ENCODE measurements around the gene SPACA7.

SPACA7 gene

DNA sequence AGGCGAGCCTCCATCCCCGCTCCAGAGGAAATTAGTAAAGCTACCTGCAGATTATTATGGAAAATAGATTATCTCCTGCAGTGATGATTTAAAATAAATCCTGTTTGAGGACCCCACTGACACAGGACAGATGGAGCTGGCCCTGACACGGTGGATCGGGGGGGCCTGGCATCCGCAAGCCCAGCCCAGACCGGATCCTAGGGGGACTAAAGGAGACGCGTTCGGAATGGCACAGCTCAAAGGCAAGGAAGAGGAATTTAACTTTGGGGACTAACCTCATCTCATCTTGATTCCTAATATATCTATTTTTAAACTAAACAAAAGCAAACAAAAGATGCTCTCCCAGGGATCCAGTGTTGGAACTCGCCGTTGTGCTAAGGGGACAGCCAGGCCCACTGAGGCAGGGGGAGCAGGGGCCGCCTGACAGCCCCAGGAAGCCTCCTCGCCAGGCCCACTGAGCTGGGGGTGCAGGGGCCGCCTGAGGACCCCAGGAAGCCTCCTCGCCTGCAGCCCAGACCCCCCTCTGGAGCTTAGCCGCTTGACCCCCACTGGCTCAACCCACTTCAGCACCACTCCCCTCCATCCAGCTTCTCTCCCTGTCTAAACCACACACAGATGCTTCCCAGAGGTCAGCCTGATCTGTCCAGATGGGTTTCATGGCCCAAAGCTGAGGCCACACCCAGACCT, 78.6 kb downstream of the SPACA7 start:
- no peak for DNase-seq (ENCODE audit: low read depth, low spot score)
- H3K4me3 ChIP-seq (ENCODE audit: low read length): no peak overlapping the region

DNA sequence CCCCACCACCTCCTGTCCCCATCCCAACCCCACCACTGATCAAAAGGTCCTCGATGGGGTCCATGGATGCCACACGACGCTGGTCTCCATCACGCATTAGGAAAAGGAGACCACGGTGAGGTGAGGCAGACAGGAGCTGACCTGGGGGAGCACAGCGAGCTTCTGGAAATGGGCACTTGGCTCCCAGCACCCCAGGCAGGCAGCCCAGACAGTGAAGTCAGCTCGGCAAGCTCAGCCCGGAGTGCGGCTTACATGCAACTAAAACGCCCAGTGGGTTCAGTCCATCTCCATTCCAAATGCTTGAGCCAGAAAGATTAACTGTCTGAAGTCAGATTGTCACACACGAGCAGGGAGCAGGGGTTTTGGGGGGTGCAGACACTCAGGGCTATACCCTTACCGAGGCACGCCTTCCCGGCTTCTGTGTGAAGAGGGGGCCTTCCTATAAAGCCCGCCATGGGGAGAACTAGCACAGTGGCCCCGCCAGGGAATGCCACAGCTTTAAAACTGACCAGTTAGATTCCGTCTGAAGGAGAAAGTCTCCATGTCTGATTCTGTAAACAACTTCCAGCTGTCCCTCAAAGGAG, 79.4 kb downstream of the SPACA7 start:
- H3K4me3 ChIP-seq (ENCODE audit: low read length): no peak overlapping the region
- DNase-seq (ENCODE audit: low read depth, low spot score): no peak

DNA sequence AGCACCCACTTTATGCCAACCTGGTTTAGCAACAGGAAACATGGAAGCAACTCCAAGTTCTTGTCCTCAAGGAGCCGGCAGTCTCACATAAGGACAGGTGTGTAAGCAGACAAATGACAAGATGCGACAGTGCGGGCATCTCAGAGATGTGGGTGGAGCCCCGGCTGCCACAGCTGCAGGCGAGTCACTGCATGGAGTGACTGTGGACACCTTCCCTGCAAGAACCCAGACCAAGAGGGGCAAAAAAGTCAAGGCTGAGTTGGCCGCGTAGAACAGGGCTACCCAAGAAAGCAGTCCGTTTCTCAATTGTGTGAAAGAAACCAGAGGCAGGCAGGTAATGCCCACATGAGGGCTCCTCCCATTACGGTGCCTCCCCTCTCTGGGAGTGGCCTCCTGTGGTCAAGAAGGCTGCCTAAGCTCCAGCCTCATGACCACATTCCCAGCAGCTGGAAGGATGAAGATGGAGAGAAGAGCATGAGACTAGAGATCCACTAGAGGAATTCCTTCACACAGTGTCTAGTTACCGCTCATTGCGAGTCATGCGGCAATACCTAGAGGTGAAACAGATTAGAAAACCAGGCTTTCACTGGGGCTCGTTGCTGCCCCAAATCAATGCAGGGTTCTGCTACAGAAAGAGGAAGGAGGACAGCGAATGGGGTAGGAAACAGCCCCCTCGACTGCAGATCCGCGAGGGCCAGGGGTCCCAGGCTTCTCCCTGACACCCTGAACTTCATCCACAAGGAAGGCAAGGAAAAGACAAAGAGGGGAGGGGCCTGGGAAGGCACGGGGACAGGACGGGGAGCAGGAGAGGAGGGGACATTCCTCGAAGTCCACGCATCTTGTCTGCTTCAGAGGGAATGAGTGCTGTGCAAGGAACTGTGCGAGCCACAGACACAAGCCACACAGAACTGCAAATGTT, 80.2 kb downstream of the SPACA7 start:
- no peak overlapping the region for H3K4me3 ChIP-seq (ENCODE audit: low read length)
- DNase-seq (ENCODE audit: low read depth, low spot score): no peak

DNA sequence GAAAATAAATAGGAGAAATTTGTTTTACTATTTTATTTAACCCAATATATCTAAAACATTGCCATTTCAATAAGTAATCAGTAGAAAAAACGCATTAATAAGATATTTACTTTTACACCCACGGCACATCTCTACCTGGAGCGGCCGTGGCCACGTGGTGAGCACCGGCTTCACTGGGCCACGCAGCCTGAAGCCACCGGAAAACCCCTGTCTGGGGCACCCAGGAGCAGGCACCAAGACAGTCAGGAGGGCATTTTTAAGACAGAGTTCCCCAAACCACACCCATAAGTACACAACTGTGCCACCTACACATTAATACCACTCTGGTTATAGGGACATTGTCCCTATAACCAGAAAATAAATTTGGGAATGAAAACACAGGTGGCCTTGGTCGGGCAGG, 80.9 kb downstream of the SPACA7 start:
- H3K4me3 ChIP-seq (ENCODE audit: low read length): no peak overlapping the region
- no peak for DNase-seq (ENCODE audit: low read depth, low spot score)

DNA sequence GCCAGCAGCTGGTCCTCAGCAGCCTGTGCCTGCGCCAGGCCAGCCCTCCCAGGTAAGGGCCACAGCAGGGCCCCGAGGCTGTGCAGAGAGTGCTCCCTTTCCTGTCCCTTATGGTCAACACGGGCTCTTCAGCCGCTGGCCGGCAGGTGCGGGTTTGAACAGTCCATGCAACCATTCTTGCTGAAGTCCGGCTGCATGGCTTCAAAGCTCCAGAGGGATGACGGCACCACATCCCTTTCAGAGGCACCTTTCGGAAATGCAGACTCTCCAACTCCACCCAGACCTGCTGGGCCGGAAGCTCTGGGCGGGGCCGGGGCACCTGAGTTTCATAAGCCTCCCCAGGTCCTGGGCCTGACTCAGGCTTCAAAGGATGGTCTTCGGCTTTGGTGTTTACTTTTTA, 81.3 kb downstream of the SPACA7 start:
- H3K4me3 ChIP-seq (ENCODE audit: low read length): no peak overlapping the region
- no peak for DNase-seq (ENCODE audit: low read depth, low spot score)

DNA sequence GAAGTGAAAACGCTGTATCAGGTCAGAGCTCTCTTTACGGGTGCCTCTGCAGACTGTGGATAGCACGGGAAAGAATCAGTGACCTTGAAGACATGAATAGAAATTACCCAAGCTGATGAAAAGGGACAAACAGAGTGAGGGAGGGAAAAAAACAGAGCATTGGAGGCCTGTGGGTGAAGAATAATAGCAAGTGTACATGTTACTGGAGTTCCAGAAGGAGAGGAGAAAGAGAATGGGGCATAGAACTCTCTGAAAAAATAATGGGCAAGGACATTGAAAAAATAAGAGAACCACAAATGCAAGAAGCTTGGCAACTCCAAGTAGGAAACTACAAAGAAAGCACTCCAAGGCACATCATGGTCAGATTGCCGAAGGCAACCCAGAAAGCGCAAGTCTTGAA, 86.3 kb downstream of the SPACA7 start:
- no peak for DNase-seq (ENCODE audit: low read depth, low spot score)
- H3K4me3 ChIP-seq (ENCODE audit: low read length): no peak overlapping the region

DNA sequence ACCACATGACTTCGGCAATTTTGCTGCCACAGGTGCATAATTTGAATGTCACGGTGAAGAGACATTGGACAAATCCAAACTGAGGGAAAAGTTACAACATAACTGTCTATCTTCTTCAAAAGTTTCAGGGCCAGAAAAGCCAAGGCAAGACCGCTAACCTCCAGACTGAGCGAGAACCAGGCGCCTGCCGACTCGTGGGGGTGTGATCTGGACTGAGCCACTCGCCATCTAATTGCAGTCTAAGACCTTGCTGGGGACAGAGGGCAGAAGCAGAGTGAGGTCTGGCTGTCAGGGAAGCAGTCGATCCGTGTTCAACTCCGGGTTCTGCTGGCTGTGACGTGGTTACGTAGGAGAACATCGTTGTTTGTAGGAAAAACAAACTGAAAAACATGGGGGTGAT, 88.6 kb downstream of the SPACA7 start:
- DNase-seq (ENCODE audit: low read depth, low spot score): no peak
- H3K4me3 ChIP-seq (ENCODE audit: low read length): no peak overlapping the region

DNA sequence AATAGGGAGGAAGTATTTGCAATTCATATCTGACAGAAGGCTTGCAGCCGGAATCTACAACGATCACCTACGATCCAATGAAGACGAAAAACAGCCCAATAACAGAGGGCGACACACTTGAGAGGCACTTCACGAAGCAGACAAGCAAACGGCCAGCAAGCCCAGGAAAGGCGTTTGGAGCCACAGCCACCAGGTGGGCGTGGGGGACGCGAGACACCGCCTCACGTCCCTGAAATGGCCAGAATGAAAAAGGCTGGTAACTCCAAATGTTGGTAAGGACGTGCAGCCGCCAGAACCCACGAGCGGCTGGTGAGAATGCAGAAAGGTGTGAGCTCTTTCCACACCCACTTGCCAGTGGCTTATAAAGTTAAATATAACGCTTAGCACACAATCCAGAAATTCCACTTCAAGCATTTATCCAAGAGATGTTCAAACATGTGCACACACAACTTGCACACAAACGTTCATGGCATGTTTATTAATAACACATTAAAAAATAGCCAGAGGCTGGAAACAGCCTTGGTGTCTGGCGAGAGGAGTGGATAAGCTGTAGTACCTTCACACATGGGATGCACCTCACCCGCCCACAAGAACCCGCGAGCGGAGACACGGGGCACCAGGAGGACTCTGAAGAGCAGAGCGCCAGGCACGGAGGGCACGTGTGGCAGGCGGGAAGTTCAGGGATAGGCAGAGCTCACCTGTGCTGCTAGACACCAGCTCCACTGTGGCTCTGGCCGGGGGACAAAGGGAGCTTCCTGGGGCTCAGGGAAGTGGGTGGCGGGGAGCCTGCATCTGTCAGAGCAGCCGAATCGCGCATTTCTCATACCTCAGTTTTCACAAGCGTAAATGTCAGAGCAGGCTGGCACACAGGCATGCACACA, 89.3 kb downstream of the SPACA7 start:
- no peak for DNase-seq (ENCODE audit: low read depth, low spot score)
- no peak overlapping the region for H3K4me3 ChIP-seq (ENCODE audit: low read length)

DNA sequence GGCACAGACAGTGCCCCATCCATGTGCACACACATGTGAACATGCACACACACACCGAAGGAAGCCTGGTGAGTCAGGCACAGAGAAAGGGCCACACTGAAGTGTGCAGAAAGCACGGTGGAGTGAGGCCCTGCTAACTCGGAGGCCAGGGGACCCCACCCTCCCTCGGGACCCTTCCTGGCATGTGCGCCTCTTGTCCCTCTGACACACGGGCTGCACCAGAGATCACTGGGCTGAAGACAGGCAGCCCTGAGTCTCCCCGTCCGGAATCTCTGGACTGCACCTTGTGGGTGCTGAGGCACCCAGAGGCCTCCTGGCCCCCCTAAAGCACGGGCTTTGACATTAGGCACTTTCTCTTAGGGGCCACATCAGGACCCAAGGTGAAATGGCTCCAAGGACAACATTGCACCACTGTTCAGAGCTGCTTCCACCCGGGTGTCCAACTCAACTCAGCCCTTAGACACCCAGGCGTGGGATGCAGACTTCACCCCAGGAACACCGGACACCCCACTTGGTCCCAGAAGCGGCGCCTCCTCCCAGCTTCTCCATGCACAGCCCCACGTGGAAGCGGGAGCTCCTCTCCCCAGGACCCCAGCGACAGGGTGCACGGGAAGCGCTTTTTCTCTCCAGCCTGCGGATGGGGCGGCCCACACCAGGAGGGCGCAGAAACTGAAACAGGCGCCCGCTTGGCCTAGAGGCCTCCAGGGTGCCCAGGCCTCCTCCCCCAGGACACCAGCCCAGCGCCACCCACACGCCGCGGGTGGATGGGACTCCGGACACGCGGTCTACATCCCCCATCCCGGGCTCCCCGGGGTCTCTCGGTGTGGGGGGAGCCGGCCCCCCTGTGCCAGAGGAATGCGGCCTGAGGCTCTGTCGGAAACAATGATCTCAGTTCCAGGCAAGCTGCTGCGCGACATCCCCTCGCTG, 90.2 kb downstream of the SPACA7 start:
- H3K4me3 ChIP-seq (ENCODE audit: low read length): no peak overlapping the region
- no peak for DNase-seq (ENCODE audit: low read depth, low spot score)

DNA sequence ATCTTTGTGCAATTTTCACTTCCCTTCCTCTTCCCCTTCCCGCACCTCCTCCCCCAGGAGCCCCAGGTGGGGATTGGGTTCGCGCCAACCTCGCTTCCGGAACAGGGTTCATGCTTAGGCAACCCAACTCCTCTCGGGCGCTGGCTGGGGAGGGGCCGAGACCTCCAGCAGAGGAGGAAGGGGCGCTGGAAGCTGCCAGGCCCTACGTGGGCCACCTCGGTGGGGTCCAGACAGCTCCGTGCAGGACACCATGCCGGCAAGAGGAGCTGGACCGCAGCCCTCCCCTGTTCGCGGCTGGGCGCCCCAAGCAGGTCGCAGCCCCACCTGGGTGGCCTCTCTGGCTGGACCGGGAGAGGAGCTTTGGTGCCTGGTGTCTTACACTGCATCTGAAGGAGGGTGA, 91.1 kb downstream of the SPACA7 start:
- no peak for DNase-seq (ENCODE audit: low read depth, low spot score)
- H3K4me3 ChIP-seq (ENCODE audit: low read length): no peak overlapping the region

DNA sequence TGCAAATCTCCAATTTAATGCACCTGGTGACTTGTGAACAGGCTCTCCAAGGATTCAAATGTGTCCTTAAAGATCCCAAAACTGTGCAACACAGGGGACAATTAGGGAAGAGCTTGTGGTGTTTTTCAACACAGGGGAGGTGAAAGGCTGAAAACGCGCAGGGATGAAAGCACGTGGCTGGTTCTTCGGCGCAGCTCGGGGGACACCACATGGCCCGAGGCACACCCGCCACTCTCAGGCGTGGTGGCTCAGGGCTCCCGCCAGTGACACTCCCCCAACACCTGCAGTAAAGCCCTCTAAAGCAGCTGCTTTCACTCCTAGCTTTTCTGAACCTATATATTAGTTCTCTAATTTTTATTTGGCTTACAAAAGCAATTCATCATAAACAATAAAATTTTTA, 91.9 kb downstream of the SPACA7 start:
- H3K4me3 ChIP-seq (ENCODE audit: low read length): no peak overlapping the region
- DNase-seq (ENCODE audit: low read depth, low spot score): no peak

DNA sequence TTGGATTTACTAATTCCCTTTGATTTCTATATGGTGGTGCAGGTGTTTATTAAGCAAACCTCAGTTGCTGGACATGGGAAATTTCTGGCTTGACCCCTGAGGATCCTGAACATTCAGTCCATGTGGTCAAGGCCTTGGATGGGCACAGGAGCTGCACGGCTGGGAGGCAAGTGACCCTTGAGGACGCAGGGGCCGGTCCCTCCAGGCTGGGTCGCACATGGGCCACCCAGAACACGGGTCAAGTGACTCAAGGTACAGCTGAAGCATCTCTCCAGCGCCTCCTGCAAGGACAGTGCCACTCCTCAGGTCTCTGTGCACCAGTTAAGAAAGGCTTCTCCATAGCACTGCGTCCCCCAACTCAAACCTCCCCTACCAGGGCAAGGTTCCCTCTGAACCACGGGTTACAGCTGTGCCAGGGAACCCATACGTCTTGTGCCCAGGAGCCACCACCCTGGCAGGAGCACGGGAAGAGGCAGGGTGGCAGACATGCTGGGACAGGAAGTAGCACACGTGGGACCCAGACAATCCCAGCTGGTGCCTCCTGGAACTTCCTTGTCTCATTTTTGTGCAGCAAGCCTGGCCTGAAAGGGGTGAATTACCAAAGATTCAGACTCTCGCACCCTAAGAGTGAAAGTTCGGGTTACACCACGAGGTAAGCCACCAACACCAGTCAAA, 93.1 kb downstream of the SPACA7 start:
- no peak for DNase-seq (ENCODE audit: low read depth, low spot score)
- no peak overlapping the region for H3K4me3 ChIP-seq (ENCODE audit: low read length)

DNA sequence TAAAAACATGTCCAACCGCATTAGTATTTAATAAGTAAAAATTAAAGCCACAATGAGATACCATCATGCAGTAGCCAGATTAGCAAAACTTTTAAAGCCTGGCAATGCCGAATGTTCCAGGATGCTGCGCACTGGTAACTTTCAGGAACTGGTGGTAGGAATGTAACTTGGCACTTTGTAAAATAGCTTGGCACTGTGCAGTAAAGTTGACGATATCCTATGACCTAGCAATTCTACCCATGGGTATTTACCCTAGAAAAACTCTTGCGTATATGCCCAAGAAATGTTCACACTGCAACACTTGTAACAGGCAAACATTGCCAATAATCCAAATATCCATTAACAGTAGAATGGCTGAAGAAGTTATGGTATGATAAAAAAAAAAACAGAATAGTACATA, 97.7 kb downstream of the SPACA7 start:
- no peak overlapping the region for H3K4me3 ChIP-seq (ENCODE audit: low read length)
- DNase-seq (ENCODE audit: low read depth, low spot score): no peak

DNA sequence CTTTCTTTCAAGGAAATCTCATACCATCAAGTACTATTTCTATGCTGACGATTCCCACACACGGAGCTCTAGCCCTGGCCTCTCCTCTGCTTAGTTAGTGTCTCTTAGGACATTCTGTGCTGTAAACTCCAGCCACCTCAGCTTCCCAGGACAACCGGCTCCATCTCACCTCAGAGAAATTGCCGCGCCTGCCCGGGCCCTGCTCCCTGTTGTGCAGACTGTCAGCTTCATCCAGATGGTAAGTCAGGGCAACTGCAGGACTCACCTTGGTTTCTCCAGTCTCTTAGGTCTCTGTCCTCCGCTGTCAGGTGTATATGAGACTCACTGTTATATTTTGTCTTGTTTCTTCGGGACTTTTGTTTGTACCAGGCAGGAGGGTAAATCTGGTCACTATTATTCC, 98.7 kb downstream of the SPACA7 start:
- no peak overlapping the region for H3K4me3 ChIP-seq (ENCODE audit: low read length)
- DNase-seq (ENCODE audit: low read depth, low spot score): no peak

DNA sequence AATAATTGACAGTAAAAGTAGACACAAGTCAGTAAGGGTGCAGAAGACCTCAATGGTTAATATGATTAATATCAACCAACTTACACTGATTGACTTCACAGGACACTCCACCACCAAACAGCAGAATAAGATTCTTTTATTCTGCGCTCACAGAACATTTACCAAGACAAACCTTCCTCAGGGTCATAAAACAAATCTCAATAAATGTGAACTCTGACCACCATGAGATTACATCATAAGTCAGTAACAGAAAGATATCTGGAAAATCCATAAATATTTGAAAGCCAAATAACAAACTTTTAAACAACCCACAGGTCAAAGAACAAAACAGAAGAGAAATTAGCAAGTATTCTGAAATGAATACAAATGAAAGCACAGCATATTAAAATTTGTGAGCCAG, 99.7 kb downstream of the SPACA7 start:
- no peak for DNase-seq (ENCODE audit: low read depth, low spot score)
- no peak overlapping the region for H3K4me3 ChIP-seq (ENCODE audit: low read length)

DNA sequence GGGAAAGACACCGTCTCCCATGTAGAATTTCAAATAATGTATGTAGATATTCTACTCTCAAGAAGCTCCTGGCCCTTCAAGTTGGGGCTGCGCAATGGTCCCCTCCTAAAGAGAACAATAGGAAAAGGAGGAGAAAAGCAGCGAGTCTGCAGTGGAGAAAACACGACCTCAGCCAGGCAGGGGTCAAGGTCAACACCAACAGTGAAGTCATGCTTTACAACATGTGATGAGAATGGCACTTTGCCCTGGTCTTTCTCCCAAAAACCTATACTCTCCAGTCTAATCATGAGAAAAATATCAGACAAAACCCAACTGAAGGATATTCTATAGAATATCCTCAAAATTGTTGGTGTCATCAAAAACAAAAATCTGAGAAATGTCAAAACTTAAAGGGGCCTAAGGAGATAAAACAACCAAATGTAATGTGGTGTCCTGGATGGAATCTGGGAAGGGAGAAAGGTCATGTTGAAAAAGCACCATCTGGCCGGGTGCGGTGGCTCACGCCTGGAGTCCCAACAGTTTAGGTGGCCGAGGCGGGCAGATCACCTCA, 101.0 kb downstream of the SPACA7 start:
- DNase-seq (ENCODE audit: low read depth, low spot score): no peak
- H3K4me3 ChIP-seq (ENCODE audit: low read length): no peak overlapping the region

DNA sequence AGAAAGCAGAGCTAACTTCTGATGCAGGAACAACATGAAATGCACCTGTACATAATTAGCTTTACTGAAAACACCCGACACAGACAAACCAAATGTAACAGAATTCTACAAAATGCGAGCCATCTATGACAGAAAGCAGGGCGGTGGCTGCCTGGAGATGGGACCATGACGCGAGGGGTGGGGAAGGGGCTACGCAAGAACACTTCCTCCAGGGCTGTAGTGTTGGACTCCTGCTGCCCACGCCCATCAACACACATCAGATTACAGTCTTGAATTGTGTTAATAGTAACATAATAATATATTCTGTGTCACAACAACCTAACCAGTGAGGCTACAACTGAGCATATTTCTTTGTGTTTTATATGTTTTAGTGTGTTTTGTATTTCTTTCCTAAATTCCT, 103.2 kb downstream of the SPACA7 start:
- DNase-seq (ENCODE audit: low read depth, low spot score): no peak

DNA sequence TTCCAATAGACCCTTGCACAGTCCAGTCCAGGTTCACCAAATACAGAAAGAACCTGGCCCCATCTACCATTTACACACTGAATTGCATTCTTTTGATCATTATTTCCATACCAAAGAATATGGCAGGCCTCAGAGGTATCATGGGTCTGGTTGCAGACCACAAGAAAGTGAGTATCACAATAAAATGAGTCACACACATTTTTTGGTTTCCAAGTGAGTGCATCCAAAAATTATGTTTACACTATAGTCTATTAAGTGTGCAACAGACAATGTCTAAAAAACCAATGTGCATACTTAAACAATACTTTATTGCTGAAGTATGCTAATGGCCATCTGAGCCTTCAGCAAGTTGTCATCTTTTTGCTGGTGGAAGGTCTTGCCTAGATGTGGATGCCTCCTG, 105.3 kb downstream of the SPACA7 start:
- no peak for DNase-seq (ENCODE audit: low read depth, low spot score)
- H3K4me3 ChIP-seq (ENCODE audit: low read length): no peak overlapping the region

More for the DNA sequence above, 103.2 kb downstream of the SPACA7 start:
- H3K4me3 ChIP-seq (ENCODE audit: low read length): no peak overlapping the region

Data from Jurkat, Clone E6-1 (cell line).